Karpas-422 (cell line): ENCODE results near the gene RNF114. TPM values are rescaled to one million over a fixed set of nuclear protein-coding genes. Genes with fewer than 3 reads are reported as not detected.
"Not testable (repeated sequence)": the region's sequence is repeated elsewhere in the genome, so short reads cannot be mapped to it uniquely, and the experiment has no call there.

ENCODE experiments used
- DNase-seq: peaks from one replicate; pipeline ENCODE4 v3.0.0-alpha.2; 2015
- H2AFZ ChIP-seq: fragments of 200-600 bp; sonication (generic); 2 replicates; pipeline ENCODE4 v1.6.1; 2014; ENCODE audit warnings: antibody characterized with exemption, low read length, mixed read lengths
- H3K27ac ChIP-seq: fragments of 200-600 bp; sonication (generic); 2 replicates; pipeline ENCODE4 v1.5.1; 2014; ENCODE audit warnings: mild to moderate bottlenecking, low read length, moderate library complexity
- H3K27me3 ChIP-seq: fragments of 200-600 bp; sonication (generic); 2 replicates; pipeline ENCODE4 v1.6.1; 2014; ENCODE audit warnings: low read length, mixed read lengths
- H3K36me3 ChIP-seq: fragments of 200-600 bp; sonication (generic); 2 replicates; pipeline ENCODE4 v1.6.1; 2014; ENCODE audit warnings: low read length, mixed read lengths; ENCODE audit not compliant: insufficient read depth
- H3K4me1 ChIP-seq: fragments of 200-600 bp; sonication (generic); 2 replicates; pipeline ENCODE4 v1.6.1; 2014; ENCODE audit warnings: mild to moderate bottlenecking, low read length, mixed read lengths
- H3K4me2 ChIP-seq: fragments of 200-600 bp; sonication (generic); 2 replicates; pipeline ENCODE4 v1.6.1; 2014; ENCODE audit warnings: low read length, low read depth, mild to moderate bottlenecking; ENCODE audit not compliant: poor library complexity, severe bottlenecking
- H3K4me3 ChIP-seq: fragments of 200-600 bp; sonication (generic); 2 replicates; pipeline ENCODE4 v1.5.1; 2014; ENCODE audit warnings: mild to moderate bottlenecking, antibody characterized with exemption, low read length, mixed read lengths
- H3K79me2 ChIP-seq: fragments of 200-600 bp; sonication (generic); 2 replicates; pipeline ENCODE4 v1.6.1; 2014; ENCODE audit warnings: mild to moderate bottlenecking, low read length, mixed read lengths
- H3K9ac ChIP-seq: fragments of 200-600 bp; sonication (generic); 2 replicates; pipeline ENCODE4 v1.6.0; 2014; ENCODE audit warnings: low read length
- H3K9me2 ChIP-seq: fragments of 200-600 bp; sonication (generic), shearing (Covaris generic); replicated peaks from 2 replicates; pipeline ENCODE4 v1.6.0; 2014; ENCODE audit warnings: mild to moderate bottlenecking, low read length, moderate library complexity; ENCODE audit not compliant: insufficient read depth
- H3K9me3 ChIP-seq: fragments of 300-700, 200-600 bp; sonication (generic); 2 replicates; pipeline ENCODE4 v1.6.1; 2014; ENCODE audit warnings: low read length, mixed read lengths
- H4K20me1 ChIP-seq: fragments of 200-600 bp; sonication (generic); 2 replicates; pipeline ENCODE4 v1.6.1; 2014; ENCODE audit warnings: mild to moderate bottlenecking, antibody characterized with exemption, low read length, low read depth; ENCODE audit not compliant: insufficient read depth
- small RNA-seq: library from RNA; depleted of rRNA; stranded (forward); fragments of <200 nt; gene quantifications from one replicate; pipeline ENCODE3, GENCODE V24; 2014
- total RNA-seq: library from RNA; depleted of rRNA; stranded (reverse); fragments of >200 nt; shearing (Covaris generic); gene quantifications from 2 replicates; pipeline ENCODE4 v1.2.3, GENCODE V29; 2014; ENCODE audit warnings: low replicate concordance; rRNA removed

RNF114 gene
- total RNA-seq, 1 experiment from 2014 or later: 38.1 TPM

DNA sequence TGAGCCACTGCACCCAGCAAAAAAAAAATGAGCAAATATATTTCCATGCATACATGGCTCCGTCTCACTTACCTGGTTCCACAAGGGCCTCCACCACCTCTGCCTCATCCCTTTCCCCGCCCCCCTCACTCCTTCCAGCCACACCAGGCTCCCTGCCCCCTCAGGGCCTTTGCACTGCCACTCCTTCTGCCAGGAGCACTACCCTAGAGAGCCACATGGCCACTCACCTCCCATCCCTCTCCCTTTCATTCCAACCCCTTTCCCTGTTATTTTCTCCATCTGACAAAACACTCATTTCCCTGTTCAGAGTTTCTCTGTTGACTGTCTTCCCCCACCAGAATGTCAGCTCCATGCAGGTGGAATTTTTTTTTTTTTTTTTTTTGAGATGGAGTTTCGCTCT, 59.4 kb downstream of the RNF114 start:
- no peak overlapping the region for H2AFZ ChIP-seq
- no peaks in the 10 kb centered on the region for H3K4me1 ChIP-seq
- H3K27me3 ChIP-seq: no peaks in the 10 kb centered on the region
- H3K9me3 ChIP-seq: no peaks in the 10 kb centered on the region
- no peaks in the 10 kb centered on the region for H3K79me2 ChIP-seq
- H3K4me2 ChIP-seq: no peak overlapping the region
- no peaks in the 10 kb centered on the region for H3K9me2 ChIP-seq
- H4K20me1 ChIP-seq: no peaks in the 10 kb centered on the region
- H3K4me3 ChIP-seq: no peak overlapping the region
- H3K27ac ChIP-seq: no peak overlapping the region
- H3K9ac ChIP-seq: no peak overlapping the region
- DNase-seq: no peak
- H3K36me3 ChIP-seq: no peaks in the 10 kb centered on the region

GRCh38 chr20:49998478-49999188, 62.4 kb downstream of the RNF114 start:
- not testable (repeated sequence) for H3K27me3 ChIP-seq, DNase-seq, H3K9me3 ChIP-seq, H3K4me2 ChIP-seq, H3K4me3 ChIP-seq, H3K9me2 ChIP-seq, H3K27ac ChIP-seq, H3K9ac ChIP-seq, H3K36me3 ChIP-seq, H3K79me2 ChIP-seq, H3K4me1 ChIP-seq, H2AFZ ChIP-seq, H4K20me1 ChIP-seq

GRCh38 chr20:49999329-49999728, 63.1 kb downstream of the RNF114 start:
- no peaks in the 10 kb centered on the region for H3K4me1 ChIP-seq
- H2AFZ ChIP-seq: no peak overlapping the region
- no peaks in the 10 kb centered on the region for H3K9me3 ChIP-seq
- H3K36me3 ChIP-seq: no peaks in the 10 kb centered on the region
- H3K27me3 ChIP-seq: no peaks in the 10 kb centered on the region
- no peak overlapping the region for H3K4me2 ChIP-seq
- H3K79me2 ChIP-seq: no peaks in the 10 kb centered on the region
- no peaks in the 10 kb centered on the region for H4K20me1 ChIP-seq
- no peaks in the 10 kb centered on the region for H3K9me2 ChIP-seq
- H3K9ac ChIP-seq: no peak overlapping the region
- no peak overlapping the region for H3K4me3 ChIP-seq
- no peak overlapping the region for H3K27ac ChIP-seq
- no peak for DNase-seq

DNA sequence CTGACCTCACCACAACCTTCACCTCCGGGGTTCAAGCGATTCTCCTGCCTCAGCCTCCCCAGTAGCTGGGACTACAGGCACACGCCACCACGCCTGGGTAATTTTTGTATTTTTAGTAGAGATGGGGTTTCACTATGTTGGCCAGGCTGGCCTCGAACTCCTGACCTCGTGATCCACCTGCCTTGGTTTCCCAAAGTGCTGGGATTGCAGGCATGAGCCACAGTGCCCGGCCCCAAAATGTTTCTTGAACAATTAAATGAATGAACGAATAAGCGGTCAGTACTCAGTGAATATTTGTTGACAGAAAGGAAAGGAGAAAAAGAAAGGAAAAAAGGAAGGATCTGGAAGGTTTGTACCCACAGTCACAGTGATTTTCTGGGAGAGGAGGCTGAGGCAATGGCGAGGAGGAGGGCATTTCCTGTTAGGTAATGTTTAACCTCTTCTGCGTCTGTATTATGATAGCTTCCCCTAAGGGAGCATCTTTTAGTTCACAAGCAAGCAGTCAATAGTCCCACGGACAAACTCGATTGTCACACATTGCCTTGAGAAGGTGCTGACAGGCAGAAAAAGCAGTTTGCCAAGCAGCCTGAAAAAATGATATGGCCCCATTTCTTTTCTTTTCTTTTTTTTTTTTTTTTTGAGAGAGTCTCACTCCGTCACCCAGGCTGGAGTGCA, 64.5 kb downstream of the RNF114 start:
- not testable (repeated sequence) for H3K4me2 ChIP-seq, H4K20me1 ChIP-seq, H3K9ac ChIP-seq, DNase-seq, H3K27ac ChIP-seq, H3K4me1 ChIP-seq, H3K36me3 ChIP-seq, H3K4me3 ChIP-seq, H3K79me2 ChIP-seq, H3K9me2 ChIP-seq, H2AFZ ChIP-seq, H3K9me3 ChIP-seq, H3K27me3 ChIP-seq

GRCh38 chr20:50001784-50002311, 65.7 kb downstream of the RNF114 start:
- no peaks in the 10 kb centered on the region for H3K36me3 ChIP-seq
- H3K27me3 ChIP-seq: no peaks in the 10 kb centered on the region
- no peaks in the 10 kb centered on the region for H3K9me3 ChIP-seq
- H2AFZ ChIP-seq: no peak overlapping the region
- H3K9ac ChIP-seq: no peak overlapping the region
- H3K4me1 ChIP-seq: no peaks in the 10 kb centered on the region
- no peaks in the 10 kb centered on the region for H4K20me1 ChIP-seq
- H3K9me2 ChIP-seq: no peaks in the 10 kb centered on the region
- no peak overlapping the region for H3K4me3 ChIP-seq
- no peak overlapping the region for H3K4me2 ChIP-seq
- no peaks in the 10 kb centered on the region for H3K79me2 ChIP-seq
- H3K27ac ChIP-seq: no peak overlapping the region
- no peak for DNase-seq

- no peaks in the 10 kb centered on the region for H3K9me3 ChIP-seq
- H4K20me1 ChIP-seq: no peaks in the 10 kb centered on the region
- no peak overlapping the region for H3K4me2 ChIP-seq
- H3K4me3 ChIP-seq: no peak overlapping the region
- no peaks in the 10 kb centered on the region for H3K4me1 ChIP-seq
- no peaks in the 10 kb centered on the region for H3K79me2 ChIP-seq
- no peak for DNase-seq
- H3K36me3 ChIP-seq: no peaks in the 10 kb centered on the region
- H3K27me3 ChIP-seq: no peaks in the 10 kb centered on the region
- H3K9ac ChIP-seq: no peak overlapping the region
- H3K27ac ChIP-seq: no peak overlapping the region
- H3K9me2 ChIP-seq: no peaks in the 10 kb centered on the region
- H2AFZ ChIP-seq: no peak overlapping the region
These were observed 67.1 kb downstream of the RNF114 start for GRCh38 chr20:50003253-50003656.

Small RNA genes lying within 50 kb of the gene (small RNA-seq; reads per million reads assigned to genes)
- not detected for gene RF00017
- gene RF00019: not detected
- not detected for gene RNU6-147P

Other genes with a start within 250 kb of the RNF114 start
- gene B4GALT5, start 222.5 kb upstream of the RNF114 start, total RNA-seq: 2.6 and 3.7 TPM in 2 replicates
- 10.0 and 21.5 TPM in 2 replicates for gene SLC9A8, start 123.6 kb upstream of the RNF114 start, total RNA-seq
- gene SPATA2, start 20.9 kb upstream of the RNF114 start, total RNA-seq: 3.1 and 3.5 TPM in 2 replicates
- 0.22 TPM in 1 of 2 replicates, not detected in the other for gene SNAI1, start 46.6 kb downstream of the RNF114 start, total RNA-seq
- gene UBE2V1, start 176.8 kb downstream of the RNF114 start, total RNA-seq: 76.7 and 95.6 TPM in 2 replicates
- 14.5 and 29.7 TPM in 2 replicates for gene PEDS1, start 217.3 kb downstream of the RNF114 start, total RNA-seq